CD4-positive, alpha-beta T cell (primary cell): ENCODE data around the gene HNRNPA0. TPM values are rescaled to one million over a fixed set of nuclear protein-coding genes. Genes with fewer than 3 reads are reported as not detected.
A peak's percentile ranks its signal among the peaks of the same experiment; 100 is the strongest.

ENCODE experiments used
- ATAC-seq: fragments of 200-7000 bp; cut with Tn5 transposase; one replicate; pipeline ENCODE4 v1.10.0; 2022; ENCODE audit warnings: mild to moderate bottlenecking; ENCODE audit not compliant: poor library complexity
- CTCF ChIA-PET: fragments of 350-600 bp; sonication (Branson Sonifier 250); formaldehyde crosslinking; loops from one replicate; lab custom pipeline; 2021; ENCODE audit warnings: antibody characterized with exemption, inconsistent platforms; lab: Charles Lee
- POLR2A ChIA-PET: fragments of 350-600 bp; sonication (Branson Sonifier 250); formaldehyde crosslinking; loops from one replicate; lab custom pipeline; 2021; ENCODE audit warnings: antibody characterized with exemption, inconsistent platforms; lab: Charles Lee
- DNase-seq, 14 experiments: peaks; one replicate each; pipeline ENCODE4 v3.0.0-alpha.2; 2013 to 2020; ENCODE audit warnings: mixed read lengths in 2 of 14
- H3K27ac ChIP-seq, 2 donors: one replicate each; pipeline versions ENCODE4 v1.5.1 to v1.7.0; 2013; ENCODE audit warnings: low read length in 2 of 2, low read depth in 1 of 2, mild to moderate bottlenecking in 1 of 2
- H3K27me3 ChIP-seq, 2 experiments: 1 replicate in 1 of 2; 2 replicates in 1 of 2; pipeline versions ENCODE4 v1.6.1 to v1.7.0; 2013; ENCODE audit warnings: low read length in 2 of 2, control low read depth in 1 of 2, mild to moderate bottlenecking in 1 of 2, moderate library complexity in 1 of 2; ENCODE audit not compliant: insufficient read depth in 2 of 2, control insufficient read depth in 1 of 2
- H3K36me3 ChIP-seq: one replicate; pipeline ENCODE4 v1.6.1; 2013; ENCODE audit warnings: low read length, control low read depth; ENCODE audit not compliant: insufficient read depth
- H3K4me1 ChIP-seq: one replicate; pipeline ENCODE4 v1.6.1; 2013; ENCODE audit warnings: low read length, control low read depth; ENCODE audit not compliant: insufficient read depth
- H3K4me3 ChIP-seq: one replicate; pipeline ENCODE4 v1.5.1; 2013; ENCODE audit warnings: mild to moderate bottlenecking, low read length, moderate library complexity
- H3K9me3 ChIP-seq, 2 experiments: 1 replicate in 1 of 2; 2 replicates in 1 of 2; pipeline versions ENCODE4 v1.6.1 to v1.7.0; 2013; ENCODE audit warnings: low read length in 2 of 2, mild to moderate bottlenecking in 2 of 2, control low read depth in 1 of 2, moderate library complexity in 1 of 2; ENCODE audit not compliant: control insufficient read depth in 1 of 2, insufficient read depth in 1 of 2
- H3K27ac Mint-ChIP-seq: one replicate; pipeline ENCODE4 v1.8.0; 2020; ENCODE audit warnings: mixed read lengths
- H3K27me3 Mint-ChIP-seq: one replicate; pipeline ENCODE4 v1.8.0; 2021; ENCODE audit warnings: mixed read lengths
- H3K36me3 Mint-ChIP-seq: one replicate; pipeline ENCODE4 v1.8.0; 2021; ENCODE audit warnings: low read depth, mixed read lengths
- H3K4me1 Mint-ChIP-seq: one replicate; pipeline ENCODE4 v1.8.0; 2021; ENCODE audit warnings: low read depth, mixed read lengths
- H3K4me3 Mint-ChIP-seq: one replicate; pipeline ENCODE4 v1.8.0; 2020; ENCODE audit warnings: mild to moderate bottlenecking, mixed read lengths
- H3K9me3 Mint-ChIP-seq: one replicate; pipeline ENCODE4 v1.8.0; 2020; ENCODE audit warnings: mixed read lengths
- intact Hi-C, 2 experiments: fragments of 100-400 bp; cut with DNase I in 1 of 2; cut with micrococcal nuclease in 1 of 2; formaldehyde crosslinking; loops; one replicate each; pipeline versions ENCODE4 v1.15.1 to v1.9.0; 2023 to 2025; cut with DNase I, micrococcal nuclease
- polyA plus RNA-seq, 2 donors: library from polyadenylated mRNA; unstranded; fragments of 120-200 nt; gene quantifications; one replicate each; pipeline ENCODE4 v1.2.1, GENCODE V29; 2013
- total RNA-seq, 174 experiments: library from RNA in 2 of 174; stranded (reverse) in 2 of 174; gene quantifications; one replicate each; pipeline ENCODE4 v1.2.3 and lab custom pipeline; 2021 to 2026
- TF ChIP-seq, protein P1 (sequence below): fragments of 200-600 bp; IDR thresholded peaks from one replicate; pipeline ENCODE4 v1.8.0; 2022; ENCODE audit warnings: antibody characterized with exemption, mild to moderate bottlenecking

Gene HNRNPA0
- total RNA-seq (10 to 100 TPM; 52.7 to 53.2 TPM), total RNA-seq (lab: John Stamatoyannopoulos, UW) (65.9 to 411 (median 201) reads per million in 172 experiments)
- polyA plus RNA-seq (2013, experiment 1 of 2), result 36.7 TPM
- 43.5 TPM for polyA plus RNA-seq (2013, experiment 2 of 2)

DNA sequence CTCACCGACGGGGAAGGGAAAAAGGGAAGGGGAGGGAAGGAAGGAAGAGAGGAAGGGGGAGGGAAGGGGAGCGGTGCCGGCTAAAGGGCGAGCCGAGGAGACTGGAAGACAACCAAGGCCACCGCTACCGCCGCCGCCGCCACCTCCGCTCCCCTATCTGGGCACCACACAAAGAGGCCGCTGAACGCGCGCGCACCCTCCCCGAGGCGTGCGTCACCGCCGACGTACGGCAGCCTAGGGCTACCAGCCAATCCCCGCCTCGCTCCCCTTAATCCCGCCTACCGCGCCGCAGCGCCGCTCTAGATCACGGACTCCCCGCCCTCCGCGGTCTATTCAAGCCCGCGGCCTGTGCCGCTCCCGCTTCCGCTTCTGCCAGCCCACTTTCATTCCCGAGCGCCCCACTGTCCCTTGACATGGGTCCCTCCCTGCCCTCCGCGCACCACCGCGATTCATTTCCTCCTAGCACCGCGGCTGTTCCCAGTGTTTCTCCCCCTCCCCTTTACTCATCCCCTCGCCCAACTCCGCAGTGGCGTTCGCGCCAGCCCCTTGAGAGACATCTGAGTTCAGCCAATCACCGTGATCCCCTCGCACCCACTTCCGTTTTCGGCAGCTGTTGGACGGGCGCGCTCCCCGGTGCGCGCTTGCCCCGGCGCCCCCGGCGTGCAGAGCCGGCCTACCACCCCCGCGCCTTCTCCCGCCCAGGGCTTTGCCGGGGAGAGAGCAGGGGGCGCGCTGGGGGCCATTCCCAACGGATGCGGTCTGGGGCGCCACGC lies at the start of gene HNRNPA0:
TSS of gene HNRNPA0 (minus strand) at position 176 of the 773 bp plus-strand sequence. CDS start 297 bp downstream, outside the sequence.
- Histone ChIP-seq H3K4me1 (peaks cover 28% of the 10 kb centered on the region), H3K4me3 (peak within 1 kb of the TSS; percentile 97), H3K9me3 (no peaks in the 10 kb centered on the region), H3K27me3 (no peaks in the 10 kb centered on the region), H3K27ac (peak within 1 kb of the TSS; percentile 100), H3K36me3 (peaks cover 2% of the 10 kb centered on the region)
- peak; percentile 95 to 99 (median 96) for DNase-seq
- H3K27ac Mint-ChIP-seq, result peak within 1 kb of the TSS; percentile 100
- ChIA-PET POLR2A (interaction anchor here (0.8 to 3.2 kb wide), 26 partner anchors 9 to 1812 kb away, joined by 3 to 80 read pairs (median 5); partner anchors contain the start of genes BRD8, CDC23, EGR1 and ETF1), CTCF (interaction anchor here (1.0 to 3.4 kb wide), 4 partner anchors 12 to 598 kb away, joined by 3 to 28 read pairs (median 14); partner anchors contain the start of gene KDM3B)
- intact Hi-C loops, result loop anchor here (2.0 to 10.0 kb wide), 5 partner anchors 278 to 820 kb away; partner anchors contain the start of genes BRD8 (in 1 of the 2), CDC23 (in 1 of the 2), CDC25C (in 1 of the 2) and FAM13B (in 1 of the 2)
- no peaks in the 10 kb centered on the region for H3K27me3 Mint-ChIP-seq
- ATAC-seq, result peak; percentile 81
- no peaks in the 10 kb centered on the region for H3K9me3 Mint-ChIP-seq
- peaks cover 50% of the 10 kb centered on the region for H3K36me3 Mint-ChIP-seq
- peak within 1 kb of the TSS; percentile 97 for H3K4me3 Mint-ChIP-seq
- H3K4me1 Mint-ChIP-seq, result peaks cover 37% of the 10 kb centered on the region
- TF ChIP-seq, protein P1, sequence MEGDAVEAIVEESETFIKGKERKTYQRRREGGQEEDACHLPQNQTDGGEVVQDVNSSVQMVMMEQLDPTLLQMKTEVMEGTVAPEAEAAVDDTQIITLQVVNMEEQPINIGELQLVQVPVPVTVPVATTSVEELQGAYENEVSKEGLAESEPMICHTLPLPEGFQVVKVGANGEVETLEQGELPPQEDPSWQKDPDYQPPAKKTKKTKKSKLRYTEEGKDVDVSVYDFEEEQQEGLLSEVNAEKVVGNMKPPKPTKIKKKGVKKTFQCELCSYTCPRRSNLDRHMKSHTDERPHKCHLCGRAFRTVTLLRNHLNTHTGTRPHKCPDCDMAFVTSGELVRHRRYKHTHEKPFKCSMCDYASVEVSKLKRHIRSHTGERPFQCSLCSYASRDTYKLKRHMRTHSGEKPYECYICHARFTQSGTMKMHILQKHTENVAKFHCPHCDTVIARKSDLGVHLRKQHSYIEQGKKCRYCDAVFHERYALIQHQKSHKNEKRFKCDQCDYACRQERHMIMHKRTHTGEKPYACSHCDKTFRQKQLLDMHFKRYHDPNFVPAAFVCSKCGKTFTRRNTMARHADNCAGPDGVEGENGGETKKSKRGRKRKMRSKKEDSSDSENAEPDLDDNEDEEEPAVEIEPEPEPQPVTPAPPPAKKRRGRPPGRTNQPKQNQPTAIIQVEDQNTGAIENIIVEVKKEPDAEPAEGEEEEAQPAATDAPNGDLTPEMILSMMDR, result no peak

DNA sequence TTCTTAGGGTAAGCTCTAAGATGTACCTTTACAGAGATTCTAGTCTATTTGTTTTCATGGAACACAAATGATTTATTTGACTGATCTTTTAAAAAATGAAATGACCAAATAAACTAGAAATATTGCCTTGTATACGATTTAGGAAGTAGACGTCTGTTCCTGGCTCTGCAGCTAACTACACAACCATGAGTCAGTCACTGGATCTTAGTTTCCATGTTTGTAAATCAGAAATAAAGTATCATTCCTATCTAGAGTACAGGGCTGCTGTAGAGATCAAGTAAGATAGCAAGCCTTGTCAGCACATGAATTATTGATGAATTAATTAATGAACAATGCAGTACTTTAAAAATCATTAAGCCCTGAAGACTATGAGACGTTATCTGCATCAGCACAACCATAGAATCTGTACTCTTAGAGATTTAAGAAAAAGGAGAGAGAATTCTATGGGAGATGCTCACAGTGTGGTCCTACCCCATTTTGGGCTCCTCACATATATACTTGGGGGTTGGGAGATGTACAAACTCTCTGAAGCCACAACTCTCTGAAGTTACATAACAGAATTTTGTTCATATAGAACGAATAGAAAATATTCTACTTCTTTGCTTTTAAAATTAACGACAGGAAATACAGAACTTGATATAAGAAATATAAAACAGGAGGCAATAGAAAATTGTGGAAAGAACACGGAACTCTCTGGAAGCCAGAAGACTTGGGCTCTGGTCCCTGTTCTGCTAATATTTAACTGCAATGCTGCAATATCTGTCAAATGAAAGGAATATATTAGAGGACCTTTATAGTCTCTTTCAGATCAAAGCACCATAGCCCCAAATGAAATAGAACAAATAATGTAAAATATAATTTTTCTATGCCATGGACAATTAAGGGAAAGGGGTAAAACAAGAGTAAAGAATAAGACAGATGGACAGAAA lies 48.4 kb upstream of the HNRNPA0 start:
- Mint-ChIP-seq H3K27ac (no peak overlapping the region), H3K36me3 (no peaks in the 10 kb centered on the region), H3K9me3 (no peaks in the 10 kb centered on the region), H3K4me3 (no peak overlapping the region), H3K4me1 (no peaks in the 10 kb centered on the region), H3K27me3 (no peaks in the 10 kb centered on the region)
- intact Hi-C loops, result no loop called here
- no peaks in the 10 kb centered on the region for H3K4me1 ChIP-seq
- DNase-seq, result no peak
- no peak overlapping the region for H3K4me3 ChIP-seq
- TF ChIP-seq, protein P1, result no peak
- ChIA-PET POLR2A (no interaction called here), CTCF (interaction anchor here (1.0 to 1.8 kb wide), 2 partner anchors 9 to 24 kb away, joined by 4 read pairs; no protein-coding TSS in a partner anchor)
- H3K27me3 ChIP-seq, result no peaks in the 10 kb centered on the region
- no peak overlapping the region for H3K27ac ChIP-seq
- no peaks in the 10 kb centered on the region for H3K36me3 ChIP-seq
- ATAC-seq, result no peak
- H3K9me3 ChIP-seq, result no peaks in the 10 kb centered on the region
